HG03571 (cell line): ENCODE measurements around the gene DYNLRB1.

Experiments used
- ATAC-seq: cut with Tn5 transposase; IDR thresholded peaks from one replicate; pipeline ENCODE4 v1.9.1; 2021; ENCODE audit not compliant: unreplicated experiment

DYNLRB1 gene

DNA sequence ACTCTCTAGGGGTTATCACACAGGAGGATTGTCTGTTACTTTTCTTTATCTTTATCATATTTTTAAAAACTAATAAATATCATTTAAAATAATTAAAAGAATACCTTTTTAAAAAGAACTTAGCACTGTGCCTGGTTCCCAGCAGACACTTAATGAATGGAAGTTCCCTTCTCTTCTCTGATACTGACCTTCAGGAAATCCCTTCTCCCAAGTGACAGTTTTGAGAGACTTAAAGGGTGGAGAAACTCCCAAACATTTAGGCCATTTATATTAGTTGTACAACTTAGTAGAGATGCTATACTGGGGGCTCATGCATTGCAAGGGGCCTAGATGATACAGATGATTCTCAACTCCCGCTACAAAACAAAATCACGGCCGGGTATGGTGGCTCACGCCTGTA, 60.8 kb downstream of the DYNLRB1 start:
- ATAC-seq: no peak

- ATAC-seq: no peak
These were observed 61.8 kb downstream of the DYNLRB1 start for GRCh38 chr20:34578025-34578424.

- no peak for ATAC-seq
These were observed 62.3 kb downstream of the DYNLRB1 start for GRCh38 chr20:34578521-34578920.

GRCh38 chr20:34579191-34579978, 63.2 kb downstream of the DYNLRB1 start:
- no peak for ATAC-seq

GRCh38 chr20:34579979-34580940, 64.0 kb downstream of the DYNLRB1 start:
- no peak for ATAC-seq

DNA sequence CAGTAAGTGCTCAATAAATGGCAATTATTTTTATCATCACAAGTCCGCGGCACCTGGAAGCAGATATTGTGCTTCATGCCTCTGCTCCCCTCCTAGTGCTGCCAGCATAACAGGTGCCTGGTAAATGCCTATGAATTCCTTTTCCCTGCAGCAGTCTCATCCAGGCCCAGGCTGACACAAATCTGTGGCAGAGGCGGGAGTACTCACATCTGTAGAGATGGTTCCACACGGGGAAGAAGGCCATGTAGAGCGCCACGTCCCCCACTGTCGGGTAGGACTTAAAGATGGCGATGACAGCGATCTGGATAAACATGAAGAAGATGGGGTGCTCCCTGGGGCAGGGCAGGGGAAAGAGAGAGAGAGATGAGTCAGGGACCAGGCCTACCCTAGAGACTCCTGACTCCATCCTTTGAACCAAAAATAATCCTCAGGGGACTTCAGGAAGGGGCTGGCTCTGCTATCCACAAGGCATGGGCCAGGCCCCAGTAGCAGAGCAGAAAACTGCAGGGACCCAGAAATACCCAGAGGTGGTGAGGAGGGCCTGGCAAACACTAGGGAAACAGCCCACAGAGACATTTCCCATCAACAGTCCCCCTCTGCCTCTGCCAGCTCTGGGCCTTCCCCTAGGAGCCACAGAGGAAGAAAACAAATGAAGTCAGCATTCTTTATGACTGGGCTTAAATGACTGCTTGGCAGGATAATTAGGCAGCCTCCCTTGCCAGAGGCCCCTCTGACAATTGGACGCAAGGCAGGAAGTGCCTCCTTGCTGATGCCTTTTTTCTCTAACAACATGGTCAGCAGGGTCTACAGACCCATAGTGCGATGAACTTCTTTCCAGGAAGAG, 65.3 kb downstream of the DYNLRB1 start:
- no peak for ATAC-seq

DNA sequence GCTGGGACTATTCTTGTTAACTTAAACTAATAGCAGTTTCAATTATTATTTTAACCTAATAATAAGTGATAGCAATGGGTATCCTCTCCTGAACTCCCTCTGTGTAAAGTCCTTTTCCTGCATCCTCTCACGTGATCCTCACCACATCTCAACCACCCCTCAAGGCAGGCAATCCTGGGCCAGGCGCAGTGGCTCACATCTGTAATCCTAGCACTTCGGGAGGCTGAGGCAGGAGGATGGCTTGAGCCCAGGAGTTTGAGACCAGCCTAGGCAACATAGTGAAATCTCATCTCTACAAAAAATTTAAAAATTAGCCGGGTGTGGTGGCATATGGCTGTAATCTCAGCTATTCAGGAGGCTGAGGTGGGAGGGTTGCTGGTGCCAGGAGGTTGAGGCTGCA, 66.0 kb downstream of the DYNLRB1 start:
- ATAC-seq: no peak

GRCh38 chr20:34582911-34583310, 66.7 kb downstream of the DYNLRB1 start:
- ATAC-seq: no peak

DNA sequence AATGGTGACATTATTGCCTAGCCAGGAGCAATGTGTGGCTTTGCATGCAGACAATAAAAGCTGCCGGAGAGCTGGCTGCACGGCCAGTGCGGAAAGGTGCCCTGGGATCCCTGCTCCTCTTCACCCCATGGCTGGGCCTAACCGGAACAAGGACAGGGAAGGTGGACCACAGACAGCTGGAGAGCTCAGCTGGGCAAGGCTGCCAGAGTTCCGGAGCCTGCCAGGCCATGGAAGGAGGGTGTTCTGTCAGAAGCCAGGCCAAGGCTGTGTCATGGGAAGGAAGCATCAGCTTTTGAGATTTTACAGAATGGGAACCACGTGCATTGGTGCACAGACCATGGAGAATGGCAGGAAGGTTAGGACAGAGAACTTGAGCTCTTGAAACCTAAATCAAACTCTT, 67.3 kb downstream of the DYNLRB1 start:
- no peak for ATAC-seq

GRCh38 chr20:34585019-34585418, 68.8 kb downstream of the DYNLRB1 start:
- ATAC-seq: no peak

DNA sequence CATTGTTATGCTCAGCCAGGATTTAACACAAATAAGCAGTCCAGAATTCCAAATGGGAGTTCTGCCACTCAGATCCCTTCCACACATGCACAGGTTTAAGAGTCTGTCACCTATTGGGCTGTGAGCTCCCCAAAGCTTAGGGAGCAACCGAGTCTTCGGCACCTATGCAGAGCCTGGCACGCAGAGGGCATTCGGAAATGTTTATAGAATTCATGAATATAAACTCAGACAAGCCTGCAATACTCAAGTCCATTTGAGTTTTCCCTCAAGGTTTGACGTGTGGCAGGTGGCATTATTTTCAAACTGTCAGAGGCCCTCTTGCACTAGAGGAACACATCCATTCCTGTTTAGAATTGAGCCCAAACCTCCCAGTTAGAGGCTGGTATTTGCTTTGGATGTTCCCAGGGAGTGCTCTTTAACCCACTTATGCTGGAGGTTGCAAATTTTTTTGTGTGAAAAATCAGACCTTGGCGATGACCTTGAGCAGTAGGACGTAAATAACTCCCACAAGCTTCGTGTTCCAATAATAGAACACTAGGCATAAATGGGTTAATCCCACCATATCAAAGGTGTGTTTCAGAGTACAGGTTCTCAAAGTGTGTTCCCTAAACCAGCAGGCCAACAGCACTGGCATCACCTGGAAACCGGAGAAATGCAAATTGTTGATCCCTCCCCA, 70.4 kb downstream of the DYNLRB1 start:
- no peak for ATAC-seq
